22Rv1 (cell line): ENCODE data around the gene LDLRAD2.

Experiments used
- CTCF ChIP-seq: fragments of 450-650 bp; IDR thresholded peaks from 2 replicates; pipeline ENCODE4 v1.5.1; 2017; ENCODE audit warnings: mild to moderate bottlenecking
- ZFX ChIP-seq: fragments of 450-650 bp; IDR thresholded peaks from 2 replicates; pipeline ENCODE4 v1.6.1; 2017; ENCODE audit warnings: antibody characterized with exemption, borderline replicate concordance

GRCh38 chr1:21853131-21853427, 41.0 kb downstream of the LDLRAD2 start:
- TF ChIP-seq CTCF (0 out of 2 replicates have a peak, but pooled peaks have one; percentile 5), ZFX (no peak)
